ENCODE measurements around the gene FAM151A.

- no peak for TF ChIP-seq CTCF (IDR thresholded peaks at IDR 0.05)
- TF ChIP-seq POLR2A (IDR thresholded peaks at IDR 0.05): no peak
Measured at GRCh38 chr1:54614563-54614962, 8.8 kb downstream of the FAM151A start.
